ENCODE data around the gene RSAD1. TPM values are rescaled to one million over a fixed set of nuclear protein-coding genes. Genes with fewer than 3 reads are reported as not detected.

The RSAD1 gene
- total RNA-seq, 2 experiments from 2014 or later = 44.6 to 44.7 TPM

- H3K4me3 Mint-ChIP-seq = no peak overlapping the region
- ATAC-seq (ENCODE audit: poor library complexity) = no peak
These were observed 20.4 kb upstream of the RSAD1 start for GRCh38 chr17:50458270-50458669.

DNA sequence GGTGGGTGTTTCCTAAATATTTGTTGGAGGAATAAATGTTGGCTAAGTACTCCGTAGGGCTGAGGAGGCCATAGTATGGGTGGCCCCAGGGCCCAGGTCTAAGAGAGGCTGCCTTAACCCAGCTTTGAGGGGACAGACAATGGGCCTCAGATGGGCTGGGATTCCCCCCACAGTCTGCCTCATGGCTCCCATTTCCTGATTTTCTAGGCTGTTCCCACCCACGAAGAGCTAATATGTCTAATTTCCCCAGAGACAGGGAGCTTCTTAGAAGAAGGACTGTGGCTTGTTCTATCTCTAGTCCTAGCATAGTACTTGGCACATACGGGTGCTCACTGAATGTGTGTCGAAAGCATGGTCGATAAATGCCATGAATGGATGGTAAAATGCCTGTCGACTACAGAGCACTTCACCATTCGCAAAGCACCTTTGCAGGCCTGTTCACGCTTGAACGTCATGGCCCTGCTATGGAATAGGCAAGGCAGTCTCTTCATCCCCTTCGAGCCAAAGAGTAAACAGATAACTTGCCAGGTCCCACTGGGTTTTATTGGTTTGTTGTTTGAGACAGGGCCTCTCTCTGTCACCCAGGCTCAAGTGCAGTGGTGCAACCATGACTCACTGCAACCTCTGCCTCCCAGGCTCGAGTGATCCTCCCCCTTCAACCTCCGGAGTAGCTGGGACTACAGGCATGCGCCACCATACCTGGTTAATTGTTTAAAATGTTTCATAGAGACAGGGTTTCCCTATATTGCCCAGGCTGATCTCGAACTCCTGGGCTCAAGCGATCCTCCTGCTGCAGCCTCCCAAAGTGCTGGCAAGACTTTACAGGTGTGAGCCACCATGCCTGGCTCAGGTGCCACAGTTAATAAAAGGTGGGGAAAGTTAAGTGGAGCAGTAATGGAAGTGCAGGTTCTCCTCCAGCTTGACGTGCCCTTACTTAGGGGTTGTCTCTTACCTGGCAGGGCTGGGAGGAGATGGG, 19.7 kb upstream of the RSAD1 start:
- no peak for ATAC-seq (ENCODE audit: poor library complexity)
- POLR2A ChIA-PET = no interaction called here
- DNase-seq = no peak
- Histone ChIP-seq H3K27ac (ENCODE audit: low read depth in 1 of 2, low read length in 2 of 2) (no peak overlapping the region), H3K9me3 (ENCODE audit: control insufficient read depth in 1 of 2, insufficient read depth in 1 of 2, low read length in 2 of 2) (no peaks in the 10 kb centered on the region), H3K36me3 (ENCODE audit: insufficient read depth, low read length) (no peaks in the 10 kb centered on the region), H3K27me3 (ENCODE audit: control insufficient read depth in 1 of 2, insufficient read depth in 2 of 2, low read length in 2 of 2) (no peaks in the 10 kb centered on the region), H3K4me3 (ENCODE audit: low read length) (no peak overlapping the region), H3K4me1 (ENCODE audit: insufficient read depth, low read length) (no peaks in the 10 kb centered on the region)
- no peaks in the 10 kb centered on the region for H3K9me3 Mint-ChIP-seq
- intact Hi-C loops (cut with DNase I, micrococcal nuclease) = no loop called here
- no peaks in the 10 kb centered on the region for H3K27me3 Mint-ChIP-seq
- H3K4me1 Mint-ChIP-seq (ENCODE audit: low read depth) = no peaks in the 10 kb centered on the region
- H3K27ac Mint-ChIP-seq = no peak overlapping the region
- no peak overlapping the region for H3K4me3 Mint-ChIP-seq
- H3K36me3 Mint-ChIP-seq (ENCODE audit: low read depth) = no peaks in the 10 kb centered on the region
- TF ChIP-seq, protein P1, sequence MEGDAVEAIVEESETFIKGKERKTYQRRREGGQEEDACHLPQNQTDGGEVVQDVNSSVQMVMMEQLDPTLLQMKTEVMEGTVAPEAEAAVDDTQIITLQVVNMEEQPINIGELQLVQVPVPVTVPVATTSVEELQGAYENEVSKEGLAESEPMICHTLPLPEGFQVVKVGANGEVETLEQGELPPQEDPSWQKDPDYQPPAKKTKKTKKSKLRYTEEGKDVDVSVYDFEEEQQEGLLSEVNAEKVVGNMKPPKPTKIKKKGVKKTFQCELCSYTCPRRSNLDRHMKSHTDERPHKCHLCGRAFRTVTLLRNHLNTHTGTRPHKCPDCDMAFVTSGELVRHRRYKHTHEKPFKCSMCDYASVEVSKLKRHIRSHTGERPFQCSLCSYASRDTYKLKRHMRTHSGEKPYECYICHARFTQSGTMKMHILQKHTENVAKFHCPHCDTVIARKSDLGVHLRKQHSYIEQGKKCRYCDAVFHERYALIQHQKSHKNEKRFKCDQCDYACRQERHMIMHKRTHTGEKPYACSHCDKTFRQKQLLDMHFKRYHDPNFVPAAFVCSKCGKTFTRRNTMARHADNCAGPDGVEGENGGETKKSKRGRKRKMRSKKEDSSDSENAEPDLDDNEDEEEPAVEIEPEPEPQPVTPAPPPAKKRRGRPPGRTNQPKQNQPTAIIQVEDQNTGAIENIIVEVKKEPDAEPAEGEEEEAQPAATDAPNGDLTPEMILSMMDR (IDR thresholded peaks at IDR 0.05) = no peak
- CTCF ChIA-PET = interaction anchor here (1.1 kb wide), 1 partner anchor 20 kb away, joined by 3 read pairs; no protein-coding TSS in a partner anchor

More at GRCh38 chr17:50458270-50458669, 20.4 kb upstream of the RSAD1 start:
- Mint-ChIP-seq H3K9me3 (no peaks in the 10 kb centered on the region), H3K27me3 (no peaks in the 10 kb centered on the region), H3K27ac (no peak overlapping the region), H3K4me1 (ENCODE audit: low read depth) (no peaks in the 10 kb centered on the region), H3K36me3 (ENCODE audit: low read depth) (no peaks in the 10 kb centered on the region)
- no peak for DNase-seq
- no peaks in the 10 kb centered on the region for H3K27me3 ChIP-seq (ENCODE audit: control insufficient read depth in 1 of 2, insufficient read depth in 2 of 2, low read length in 2 of 2)
- CTCF ChIA-PET = interaction anchor here (1.1 kb wide), 1 partner anchor 21 kb away, joined by 3 read pairs; no protein-coding TSS in a partner anchor
- TF ChIP-seq, protein P1 (IDR thresholded peaks at IDR 0.05) = no peak
- no peaks in the 10 kb centered on the region for H3K4me1 ChIP-seq (ENCODE audit: insufficient read depth, low read length)
- H3K9me3 ChIP-seq (ENCODE audit: control insufficient read depth in 1 of 2, insufficient read depth in 1 of 2, low read length in 2 of 2) = no peaks in the 10 kb centered on the region
- intact Hi-C loops (cut with DNase I, micrococcal nuclease) = no loop called here
- no peak overlapping the region for H3K4me3 ChIP-seq (ENCODE audit: low read length)
- H3K36me3 ChIP-seq (ENCODE audit: insufficient read depth, low read length) = no peaks in the 10 kb centered on the region
- POLR2A ChIA-PET = no interaction called here
- no peak overlapping the region for H3K27ac ChIP-seq (ENCODE audit: low read depth in 1 of 2, low read length in 2 of 2)

DNA sequence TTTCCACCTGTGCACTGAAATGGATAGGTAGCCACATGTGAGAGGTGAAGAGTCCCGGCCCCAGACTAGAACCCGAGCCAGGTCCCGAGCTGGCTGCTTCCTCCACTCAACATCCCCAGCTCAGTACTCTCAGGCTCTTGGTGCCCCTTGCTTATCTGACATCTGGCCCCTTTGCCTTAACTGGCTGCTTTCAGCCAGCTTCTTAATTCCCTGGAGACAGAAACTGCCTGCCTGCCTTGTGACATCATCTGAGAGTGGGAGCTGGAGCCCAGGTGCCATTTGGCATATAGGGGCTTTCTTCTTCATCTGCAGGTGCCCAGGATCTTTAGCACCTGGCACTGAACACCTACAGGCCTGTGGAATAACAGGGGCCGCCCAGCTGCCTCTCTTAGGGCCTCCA, 18.9 kb upstream of the RSAD1 start:
- no peaks in the 10 kb centered on the region for H3K9me3 Mint-ChIP-seq
- H3K27ac Mint-ChIP-seq = no peak overlapping the region
- H3K27me3 ChIP-seq (ENCODE audit: control insufficient read depth in 1 of 2, insufficient read depth in 2 of 2, low read length in 2 of 2) = no peaks in the 10 kb centered on the region
- H3K27ac ChIP-seq (ENCODE audit: low read depth in 1 of 2, low read length in 2 of 2) = no peak overlapping the region
- TF ChIP-seq, protein P1 (IDR thresholded peaks at IDR 0.05) = no peak
- no peak overlapping the region for H3K4me3 ChIP-seq (ENCODE audit: low read length)
- no peaks in the 10 kb centered on the region for H3K9me3 ChIP-seq (ENCODE audit: control insufficient read depth in 1 of 2, insufficient read depth in 1 of 2, low read length in 2 of 2)
- CTCF ChIA-PET = no interaction called here
- intact Hi-C loops (cut with DNase I, micrococcal nuclease) = no loop called here
- no peaks in the 10 kb centered on the region for H3K36me3 Mint-ChIP-seq (ENCODE audit: low read depth)
- POLR2A ChIA-PET = no interaction called here
- no peaks in the 10 kb centered on the region for H3K4me1 Mint-ChIP-seq (ENCODE audit: low read depth)
- H3K4me3 Mint-ChIP-seq = no peak overlapping the region
- ATAC-seq (ENCODE audit: poor library complexity) (no peak), DNase-seq (no peak)
- no peaks in the 10 kb centered on the region for H3K27me3 Mint-ChIP-seq
- no peaks in the 10 kb centered on the region for H3K36me3 ChIP-seq (ENCODE audit: insufficient read depth, low read length)
- no peaks in the 10 kb centered on the region for H3K4me1 ChIP-seq (ENCODE audit: insufficient read depth, low read length)
